HepG2 (cell line): Measurements from ENCODE around the gene BAHCC1. TPM values are rescaled to one million over a fixed set of nuclear protein-coding genes. Genes with fewer than 3 reads are reported as not detected.

Source experiments
- CEBPB ChIP-seq: IDR thresholded peaks from 2 replicates; pipeline ENCODE4 v1.6.1; 2011; ENCODE audit warnings: low read depth, low read length, improper control_type of control experiment, borderline replicate concordance
- PHF21A ChIP-seq: sonication (generic); formaldehyde crosslinking; IDR thresholded peaks from 2 replicates; pipeline ENCODE4 v1.5.0; 2020; ENCODE audit warnings: mild to moderate bottlenecking, missing genetic modification reagents
- SNAI1 ChIP-seq: sonication (generic); formaldehyde crosslinking; IDR thresholded peaks from 2 replicates; pipeline ENCODE4 v1.5.0; 2020; ENCODE audit warnings: mild to moderate bottlenecking, missing genetic modification reagents, borderline replicate concordance
- SOX6 ChIP-seq, 2 experiments: fragments of 450-650 bp in 1 of 2; sonication (generic) in 1 of 2; formaldehyde crosslinking in 1 of 2; IDR thresholded peaks; 2 replicates each; pipeline versions ENCODE4 v1.4.0 to v1.6.1; 2017 to 2020; ENCODE audit warnings: antibody characterized with exemption in 1 of 2, mild to moderate bottlenecking in 1 of 2, missing genetic modification reagents in 1 of 2
- TAF1 ChIP-seq: sonication (generic); formaldehyde crosslinking; IDR thresholded peaks from 2 replicates; pipeline ENCODE4 v1.4.0; 2020; ENCODE audit warnings: missing genetic modification reagents
- ZNF879 ChIP-seq: sonication (generic); formaldehyde crosslinking; IDR thresholded peaks from 2 replicates; pipeline ENCODE4 v1.8.1; 2023; ENCODE audit warnings: missing genetic modification reagents
- polyA plus RNA-seq, 8 experiments: library from polyadenylated mRNA; depleted of rRNA in 3 of 8; stranded (reverse) in 7 of 8; unstranded in 1 of 8; fragments of >200 nt; fragmentation: Illumina TruSeq in 4 of 8; extraction: Trizol in 4 of 8; gene quantifications; 2 replicates each; pipeline versions ENCODE4 v1.2.1 to v1.2.3, GENCODE V29; 2011 to 2016; ENCODE audit warnings: low read depth in 4 of 8, missing spikeins in 1 of 8, mixed read lengths in 1 of 8; ENCODE audit not compliant: insufficient read depth in 1 of 8
- total RNA-seq, 5 experiments: library from RNA; depleted of rRNA; stranded (reverse); fragments of >200 nt; fragmentation: Illumina TruSeq; extraction: Trizol; gene quantifications; 2 replicates each; pipeline ENCODE4 v1.2.3, GENCODE V29; 2016; ENCODE audit warnings: low read depth in 1 of 5
- TF ChIP-seq, protein P1 (sequence below): sonication (generic); formaldehyde crosslinking; IDR thresholded peaks from 2 replicates; pipeline ENCODE4 v1.4.0; 2020; ENCODE audit warnings: missing genetic modification reagents
- TF ChIP-seq, protein P2 (sequence below): IDR thresholded peaks from 2 replicates; pipeline ENCODE4 v1.4.0; 2020; ENCODE audit warnings: mild to moderate bottlenecking, missing genetic modification reagents
- TF ChIP-seq, protein P3 (sequence below): sonication (generic); formaldehyde crosslinking; IDR thresholded peaks from 2 replicates; pipeline ENCODE4 v1.4.0; 2020; ENCODE audit warnings: mild to moderate bottlenecking, missing genetic modification reagents

Gene BAHCC1
- total and polyA plus RNA-seq, 2 of the 13 experiments (the other 11 are each of a cell fraction or from before 2014, with no cell fraction given) = 1.4 to 1.7 TPM

DNA sequence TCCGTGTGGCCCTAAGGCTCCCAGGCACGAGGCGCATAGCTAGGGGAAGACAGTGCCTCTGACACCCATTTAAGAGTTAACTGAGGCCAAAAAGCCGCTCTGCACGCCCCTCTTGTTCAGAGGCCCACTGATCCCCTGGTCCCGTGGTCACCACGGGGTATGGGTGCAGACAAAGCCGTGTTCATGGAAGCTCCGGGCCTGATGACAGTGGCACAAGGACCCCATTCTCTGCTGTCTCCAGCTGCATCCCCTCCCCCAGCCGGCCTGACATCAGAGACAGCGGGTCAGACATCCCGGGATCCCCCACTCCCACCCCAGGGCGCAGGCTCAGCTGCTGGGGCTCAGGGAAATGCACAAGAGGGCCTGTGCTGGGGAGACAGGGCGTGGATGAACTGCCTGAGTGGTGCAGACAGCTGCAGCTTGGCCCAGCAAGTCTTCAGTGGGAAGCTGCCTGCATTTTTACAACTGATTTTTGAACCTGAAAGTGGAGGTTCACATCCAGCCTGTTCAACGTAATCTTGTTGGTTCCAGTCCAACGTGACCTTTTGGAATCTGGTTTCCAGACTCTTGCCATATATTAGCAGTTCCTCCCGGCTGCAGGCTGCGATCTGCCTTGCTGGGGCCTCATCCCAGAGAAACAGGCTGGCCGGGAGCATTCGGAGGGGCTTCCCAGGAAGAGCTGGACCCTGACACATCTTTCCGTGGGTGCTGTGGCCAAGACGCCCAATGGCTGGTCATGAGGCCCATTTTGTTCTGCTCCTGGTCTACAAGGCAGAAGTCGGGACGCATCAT lies 9.7 kb upstream of the BAHCC1 start (continued):
- TF ChIP-seq SOX6 (IDR thresholded peaks at IDR 0.05) = no peak
- 0 out of 2 replicates have a peak, but pooled peaks have one; percentile 14 for TF ChIP-seq SOX6 (CRISPR knock-in tag; IDR thresholded peaks at IDR 0.05)
- 0 out of 2 replicates have a peak, but pooled peaks have one; percentile 4 for TF ChIP-seq SNAI1 (CRISPR knock-in tag)
- TF ChIP-seq, protein P1, sequence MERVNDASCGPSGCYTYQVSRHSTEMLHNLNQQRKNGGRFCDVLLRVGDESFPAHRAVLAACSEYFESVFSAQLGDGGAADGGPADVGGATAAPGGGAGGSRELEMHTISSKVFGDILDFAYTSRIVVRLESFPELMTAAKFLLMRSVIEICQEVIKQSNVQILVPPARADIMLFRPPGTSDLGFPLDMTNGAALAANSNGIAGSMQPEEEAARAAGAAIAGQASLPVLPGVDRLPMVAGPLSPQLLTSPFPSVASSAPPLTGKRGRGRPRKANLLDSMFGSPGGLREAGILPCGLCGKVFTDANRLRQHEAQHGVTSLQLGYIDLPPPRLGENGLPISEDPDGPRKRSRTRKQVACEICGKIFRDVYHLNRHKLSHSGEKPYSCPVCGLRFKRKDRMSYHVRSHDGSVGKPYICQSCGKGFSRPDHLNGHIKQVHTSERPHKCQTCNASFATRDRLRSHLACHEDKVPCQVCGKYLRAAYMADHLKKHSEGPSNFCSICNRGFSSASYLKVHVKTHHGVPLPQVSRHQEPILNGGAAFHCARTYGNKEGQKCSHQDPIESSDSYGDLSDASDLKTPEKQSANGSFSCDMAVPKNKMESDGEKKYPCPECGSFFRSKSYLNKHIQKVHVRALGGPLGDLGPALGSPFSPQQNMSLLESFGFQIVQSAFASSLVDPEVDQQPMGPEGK = peak; percentile 48
- no peak for TF ChIP-seq CEBPB
- TF ChIP-seq, protein P2, sequence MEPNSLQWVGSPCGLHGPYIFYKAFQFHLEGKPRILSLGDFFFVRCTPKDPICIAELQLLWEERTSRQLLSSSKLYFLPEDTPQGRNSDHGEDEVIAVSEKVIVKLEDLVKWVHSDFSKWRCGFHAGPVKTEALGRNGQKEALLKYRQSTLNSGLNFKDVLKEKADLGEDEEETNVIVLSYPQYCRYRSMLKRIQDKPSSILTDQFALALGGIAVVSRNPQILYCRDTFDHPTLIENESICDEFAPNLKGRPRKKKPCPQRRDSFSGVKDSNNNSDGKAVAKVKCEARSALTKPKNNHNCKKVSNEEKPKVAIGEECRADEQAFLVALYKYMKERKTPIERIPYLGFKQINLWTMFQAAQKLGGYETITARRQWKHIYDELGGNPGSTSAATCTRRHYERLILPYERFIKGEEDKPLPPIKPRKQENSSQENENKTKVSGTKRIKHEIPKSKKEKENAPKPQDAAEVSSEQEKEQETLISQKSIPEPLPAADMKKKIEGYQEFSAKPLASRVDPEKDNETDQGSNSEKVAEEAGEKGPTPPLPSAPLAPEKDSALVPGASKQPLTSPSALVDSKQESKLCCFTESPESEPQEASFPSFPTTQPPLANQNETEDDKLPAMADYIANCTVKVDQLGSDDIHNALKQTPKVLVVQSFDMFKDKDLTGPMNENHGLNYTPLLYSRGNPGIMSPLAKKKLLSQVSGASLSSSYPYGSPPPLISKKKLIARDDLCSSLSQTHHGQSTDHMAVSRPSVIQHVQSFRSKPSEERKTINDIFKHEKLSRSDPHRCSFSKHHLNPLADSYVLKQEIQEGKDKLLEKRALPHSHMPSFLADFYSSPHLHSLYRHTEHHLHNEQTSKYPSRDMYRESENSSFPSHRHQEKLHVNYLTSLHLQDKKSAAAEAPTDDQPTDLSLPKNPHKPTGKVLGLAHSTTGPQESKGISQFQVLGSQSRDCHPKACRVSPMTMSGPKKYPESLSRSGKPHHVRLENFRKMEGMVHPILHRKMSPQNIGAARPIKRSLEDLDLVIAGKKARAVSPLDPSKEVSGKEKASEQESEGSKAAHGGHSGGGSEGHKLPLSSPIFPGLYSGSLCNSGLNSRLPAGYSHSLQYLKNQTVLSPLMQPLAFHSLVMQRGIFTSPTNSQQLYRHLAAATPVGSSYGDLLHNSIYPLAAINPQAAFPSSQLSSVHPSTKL (CRISPR knock-in tag) = 0 out of 2 replicates have a peak, but pooled peaks have one; percentile 7
- TF ChIP-seq, protein P3, sequence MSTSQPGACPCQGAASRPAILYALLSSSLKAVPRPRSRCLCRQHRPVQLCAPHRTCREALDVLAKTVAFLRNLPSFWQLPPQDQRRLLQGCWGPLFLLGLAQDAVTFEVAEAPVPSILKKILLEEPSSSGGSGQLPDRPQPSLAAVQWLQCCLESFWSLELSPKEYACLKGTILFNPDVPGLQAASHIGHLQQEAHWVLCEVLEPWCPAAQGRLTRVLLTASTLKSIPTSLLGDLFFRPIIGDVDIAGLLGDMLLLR = 0 out of 2 replicates have a peak, but pooled peaks have one; percentile 7
- no peak for TF ChIP-seq TAF1 (CRISPR knock-in tag)
- TF ChIP-seq PHF21A = 0 out of 2 replicates have a peak, but pooled peaks have one; percentile 12
- TF ChIP-seq ZNF879 (CRISPR knock-in tag) = no peak
- TF ChIP-seq, all 625 proteins: peak for 38
